ENCODE data around the gene HES6. TPM values are rescaled to one million over a fixed set of nuclear protein-coding genes. Genes with fewer than 3 reads are reported as not detected.

The HES6 gene
- polyA plus RNA-seq, 3 donors, result 5.3 to 8.7 (median 6.4) TPM

DNA sequence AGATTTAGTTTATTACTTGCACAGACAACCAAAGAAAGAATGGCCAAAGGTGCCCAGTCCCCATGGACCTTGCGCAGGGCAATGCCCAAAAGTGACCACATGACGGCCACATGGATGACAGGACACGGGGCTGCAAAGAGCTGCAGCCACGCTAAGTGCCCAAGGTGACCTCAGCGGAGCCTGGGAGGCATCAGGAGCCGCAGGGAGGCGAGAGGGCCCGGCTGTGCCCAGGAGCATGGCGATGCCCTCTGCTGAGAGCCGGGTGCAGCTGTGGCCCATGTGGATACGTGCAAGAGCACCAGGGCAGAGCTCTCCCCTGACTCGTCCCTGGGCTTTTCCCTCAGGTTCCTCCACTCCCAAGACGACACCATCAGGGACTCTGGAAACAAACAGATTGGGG, 14.7 kb downstream of the HES6 start:
- DNase-seq (ENCODE audit: extremely low read depth in 1 of 11, low read depth in 9 of 11, low spot score in 4 of 11), result no peak

DNA sequence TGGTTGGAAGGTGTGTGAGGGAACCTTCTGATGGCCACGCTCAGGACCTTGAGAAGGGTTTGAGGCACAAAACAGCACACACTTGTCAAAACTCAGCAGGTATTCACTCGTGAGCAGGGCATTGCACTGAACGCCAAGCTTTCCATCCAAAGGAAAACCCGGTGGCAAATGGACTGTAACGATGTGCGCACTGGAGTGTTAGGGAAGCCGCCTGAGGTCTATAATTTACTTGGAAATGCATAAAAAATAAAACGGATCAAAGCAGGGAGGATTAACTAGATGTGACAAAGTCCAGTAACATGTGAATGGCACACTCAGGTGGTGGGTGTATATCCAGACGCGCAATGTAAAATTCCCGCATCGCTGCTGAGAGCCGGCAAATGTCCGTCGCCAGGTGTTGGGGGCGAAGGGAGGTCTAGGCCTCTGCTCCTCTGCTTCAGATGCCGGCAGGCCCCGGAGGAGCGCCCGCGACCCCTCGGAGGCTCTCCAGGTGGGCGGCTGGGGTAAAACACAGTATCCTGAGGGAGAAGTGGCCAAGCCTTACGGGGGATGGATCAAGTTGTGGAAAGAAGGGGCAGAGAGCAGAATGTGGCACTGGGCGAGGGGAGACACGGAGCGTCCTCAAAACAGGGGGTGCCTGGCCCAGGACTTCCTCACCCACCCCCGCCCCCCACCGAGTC, 15.3 kb downstream of the HES6 start:
- no peak for DNase-seq (ENCODE audit: extremely low read depth in 1 of 11, low read depth in 9 of 11, low spot score in 4 of 11)

GRCh38 chr2:238220892-238221521, 18.8 kb downstream of the HES6 start:
- DNase-seq (ENCODE audit: extremely low read depth in 1 of 11, low read depth in 9 of 11, low spot score in 4 of 11), result no peak

- DNase-seq (ENCODE audit: extremely low read depth in 1 of 11, low read depth in 9 of 11, low spot score in 4 of 11), result no peak
Measured at GRCh38 chr2:238220274-238220891, 19.5 kb downstream of the HES6 start.

DNA sequence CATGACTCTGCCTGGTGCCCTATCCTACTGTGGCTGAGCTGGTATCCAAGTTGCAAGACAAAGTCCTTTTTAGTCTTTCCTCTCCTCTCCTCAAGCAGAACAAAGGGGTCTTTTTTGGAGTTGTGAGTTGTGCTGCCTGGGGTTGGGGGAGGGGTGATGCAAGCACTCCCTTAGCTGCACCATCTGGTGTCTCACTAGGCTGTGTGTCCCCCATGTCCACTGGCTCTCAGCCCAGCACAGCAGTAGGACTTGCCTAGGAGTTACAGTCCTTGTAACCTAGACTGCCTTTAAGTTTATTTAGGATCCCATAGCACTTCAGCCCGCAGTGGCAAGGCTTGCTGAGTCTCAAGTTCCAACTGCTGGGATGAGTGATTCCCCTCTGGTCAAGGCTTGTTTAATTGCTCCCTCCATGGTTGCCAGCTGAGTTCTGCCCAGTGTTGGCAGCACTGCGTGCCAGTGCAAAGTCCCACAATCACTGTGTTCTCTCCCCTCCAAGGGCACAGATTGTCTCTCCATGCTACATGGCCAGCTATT, 23.1 kb downstream of the HES6 start:
- no peak for DNase-seq (ENCODE audit: extremely low read depth in 1 of 11, low read depth in 9 of 11, low spot score in 4 of 11)

DNA sequence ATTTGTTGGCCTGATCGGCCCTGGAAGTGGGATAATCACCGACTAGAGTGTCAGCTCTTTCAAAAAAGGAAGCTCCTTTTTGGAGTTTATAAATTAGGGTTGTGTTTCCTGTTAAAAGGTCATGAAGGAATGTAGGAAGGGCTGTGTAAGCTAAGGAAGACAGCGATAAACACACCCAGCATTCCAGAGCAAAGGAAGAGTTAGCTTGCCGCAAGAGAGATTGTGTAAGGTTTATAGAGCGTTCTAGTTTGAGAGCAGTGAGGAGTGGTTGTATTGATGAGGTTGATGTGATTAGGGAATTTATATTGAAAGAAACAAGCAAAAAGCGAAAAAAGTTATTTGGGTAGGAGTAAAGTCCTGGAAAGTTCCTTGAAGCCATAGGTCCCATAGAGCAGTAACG, 32.8 kb downstream of the HES6 start:
- DNase-seq (ENCODE audit: extremely low read depth in 1 of 11, low read depth in 9 of 11, low spot score in 4 of 11), result no peak

- DNase-seq (ENCODE audit: extremely low read depth in 1 of 11, low read depth in 9 of 11, low spot score in 4 of 11), result no peak
Measured at GRCh38 chr2:238203973-238204683, 35.7 kb downstream of the HES6 start.

DNA sequence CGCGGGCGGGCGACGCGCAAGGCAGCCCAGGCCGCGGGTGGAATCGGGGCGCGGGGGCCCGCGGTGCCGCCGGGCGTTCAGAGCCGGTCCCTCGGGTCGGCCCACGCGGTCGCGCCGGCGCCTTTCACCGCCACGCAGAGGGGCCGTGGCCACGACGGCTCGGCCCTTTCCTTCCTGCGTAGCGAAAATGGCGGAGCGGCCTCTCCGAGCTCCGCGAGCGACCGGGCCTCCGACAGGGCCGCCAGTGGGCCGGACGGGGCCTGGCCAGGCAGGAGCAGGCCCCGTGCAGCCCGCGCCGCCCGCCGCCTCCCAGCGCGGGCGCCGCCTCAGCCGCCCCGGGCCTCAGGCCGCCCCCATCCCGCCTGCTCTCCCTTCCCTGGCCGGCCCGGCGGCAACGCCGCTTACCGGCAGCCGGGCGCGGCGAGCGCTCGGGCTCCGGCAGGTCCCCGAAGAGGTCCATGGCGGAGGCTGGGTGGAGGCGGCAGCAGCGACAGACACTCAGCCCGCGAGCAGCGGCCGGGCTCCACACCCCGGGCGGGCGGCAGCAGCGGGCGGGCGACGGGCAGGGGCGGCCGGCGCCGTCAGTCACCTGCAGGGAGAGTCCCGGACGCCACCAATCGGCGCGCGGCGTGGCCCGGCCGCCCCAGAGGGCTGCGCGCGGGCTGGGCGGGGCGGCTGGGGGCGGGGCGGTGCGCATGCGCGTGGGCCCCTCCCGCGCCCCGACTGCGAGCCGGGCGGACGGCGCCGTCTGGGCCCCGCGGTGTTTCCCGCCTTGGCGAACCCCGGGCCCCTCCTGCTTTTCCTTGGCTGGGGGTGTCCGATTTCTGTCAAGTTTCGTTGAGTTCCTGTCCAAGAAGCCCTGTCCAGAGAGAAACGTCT, 36.5 kb downstream of the HES6 start, which contains the start of gene ILKAP:
Gene ILKAP (minus strand): TSS at position 602 of the 879 bp plus-strand sequence. CDS start 142 bp downstream, at position 460.
- DNase-seq (ENCODE audit: extremely low read depth in 1 of 11, low read depth in 9 of 11, low spot score in 4 of 11), result peak in 10 of 11 donors; percentile 48 to 85 (median 79)

GRCh38 chr2:238202326-238203093, 37.3 kb downstream of the HES6 start:
- DNase-seq (ENCODE audit: extremely low read depth in 1 of 11, low read depth in 9 of 11, low spot score in 4 of 11), result no peak

GRCh38 chr2:238190445-238190844, 49.4 kb downstream of the HES6 start:
- no peak for DNase-seq (ENCODE audit: extremely low read depth in 1 of 11, low read depth in 9 of 11, low spot score in 4 of 11)

Other genes starting within 250 kb of the HES6 start
- 10 to 100 TPM; 25.2 to 30.8 (median 27.7) TPM for gene SCLY, start 179.0 kb downstream of the HES6 start, polyA plus RNA-seq (ENCODE audit: insufficient read length in 3 of 3)
- 1 to 10 TPM; 1.9 to 4.5 (median 2.7) TPM for gene ESPNL, start 139.7 kb downstream of the HES6 start, polyA plus RNA-seq (ENCODE audit: insufficient read length in 3 of 3)
- under 1 TPM; 0.34 to 0.94 (median 0.45) TPM for gene KLHL30, start 101.4 kb downstream of the HES6 start, polyA plus RNA-seq (ENCODE audit: insufficient read length in 3 of 3)
- gene ERFE, start 81.1 kb downstream of the HES6 start, polyA plus RNA-seq (ENCODE audit: insufficient read length in 3 of 3), result 10 to 100 TPM in 1 of 3 donors, 1 to 10 TPM in 2; 8.6 to 10.2 (median 8.9) TPM
- 10 to 100 TPM; 42.5 to 53.3 (median 47.0) TPM for gene ILKAP, start 36.3 kb downstream of the HES6 start, polyA plus RNA-seq (ENCODE audit: insufficient read length in 3 of 3)
- gene PER2, start 48.6 kb upstream of the HES6 start, polyA plus RNA-seq (ENCODE audit: insufficient read length in 3 of 3), result 1 to 10 TPM; 5.2 to 9.1 (median 5.8) TPM
- gene TRAF3IP1, start 80.5 kb upstream of the HES6 start, polyA plus RNA-seq (ENCODE audit: insufficient read length in 3 of 3), result 10 to 100 TPM; 22.7 to 24.6 (median 22.8) TPM
- gene ASB1, start 186.9 kb upstream of the HES6 start, polyA plus RNA-seq (ENCODE audit: insufficient read length in 3 of 3), result 10 to 100 TPM; 29.2 to 31.1 (median 30.4) TPM